Measurements from ENCODE around the gene XPO6.
A peak's percentile ranks its signal among the peaks of the same experiment; 100 is the strongest.

The XPO6 gene

DNA sequence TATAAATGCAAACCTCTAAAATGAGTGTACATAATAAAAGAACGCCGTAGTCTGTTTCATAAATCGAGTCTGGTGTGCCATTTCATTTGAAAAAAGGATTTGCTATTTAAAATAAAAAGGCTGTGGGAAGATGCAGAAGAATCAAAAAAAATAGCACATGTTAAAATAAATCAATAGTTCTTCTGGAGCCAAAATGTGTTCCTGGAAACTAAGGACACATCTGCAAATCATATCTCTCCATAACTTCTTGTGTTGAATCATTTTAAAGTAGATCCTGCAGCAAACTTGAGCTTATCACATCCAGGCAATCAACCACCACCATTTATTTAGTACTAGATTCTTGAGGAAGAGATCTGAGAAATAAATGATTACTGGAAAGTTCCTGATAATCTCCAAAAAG lies 29.0 kb downstream of the XPO6 start:
- DNase-seq (ENCODE audit: low read depth) = no peak

- no peak for DNase-seq (ENCODE audit: low read depth)
Observed at GRCh38 chr16:28182183-28182582, 29.6 kb downstream of the XPO6 start.

GRCh38 chr16:28181515-28181914 lies 30.2 kb downstream of the XPO6 start:
- peak; percentile 88 for DNase-seq (ENCODE audit: low read depth)

- DNase-seq (ENCODE audit: low read depth) = no peak
Observed at GRCh38 chr16:28180655-28181460, 30.9 kb downstream of the XPO6 start.

- DNase-seq (ENCODE audit: low read depth) = no peak
Observed at GRCh38 chr16:28179354-28179753, 32.4 kb downstream of the XPO6 start.

DNA sequence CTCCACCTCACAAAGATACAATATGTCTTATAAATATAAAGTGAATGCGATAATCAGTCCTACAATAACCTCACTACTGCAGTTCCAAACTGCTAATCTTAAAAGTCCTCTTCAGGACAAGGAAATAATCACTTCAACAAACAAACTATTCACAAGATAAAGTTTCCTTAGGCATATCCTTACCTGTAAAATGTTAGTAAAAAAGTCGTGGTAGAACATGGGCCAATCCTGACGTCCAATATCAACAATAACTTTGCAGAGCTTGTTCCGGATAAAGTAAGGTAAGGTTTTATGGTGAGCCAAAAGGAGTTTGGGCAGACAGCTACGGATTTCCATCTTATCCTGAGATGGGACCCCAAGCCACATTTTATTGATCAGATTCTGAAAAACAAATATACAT lies 36.0 kb downstream of the XPO6 start:
- no peak for DNase-seq (ENCODE audit: low read depth)

- DNase-seq (ENCODE audit: low read depth) = no peak
Observed at GRCh38 chr16:28172336-28172735, 39.4 kb downstream of the XPO6 start.

DNA sequence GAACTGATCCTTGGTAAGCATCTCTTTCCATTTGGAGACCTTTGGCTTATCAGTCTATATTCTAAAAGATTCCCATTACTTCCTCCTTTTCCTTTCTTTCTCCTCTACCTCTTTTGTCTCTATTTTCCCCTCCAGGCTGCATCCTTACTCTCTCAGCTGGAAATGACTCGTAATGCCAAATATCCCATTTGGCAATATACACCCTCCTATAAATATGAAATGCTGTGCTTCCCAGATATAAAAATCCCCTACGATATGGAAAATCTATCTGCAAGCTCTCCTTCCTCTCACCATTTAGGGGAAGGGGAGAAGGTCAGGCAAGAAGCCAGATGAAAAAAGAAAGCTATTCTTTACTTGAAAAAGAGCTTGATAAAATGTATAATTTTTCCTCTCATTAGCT lies 39.9 kb downstream of the XPO6 start:
- no peak for DNase-seq (ENCODE audit: low read depth)

DNA sequence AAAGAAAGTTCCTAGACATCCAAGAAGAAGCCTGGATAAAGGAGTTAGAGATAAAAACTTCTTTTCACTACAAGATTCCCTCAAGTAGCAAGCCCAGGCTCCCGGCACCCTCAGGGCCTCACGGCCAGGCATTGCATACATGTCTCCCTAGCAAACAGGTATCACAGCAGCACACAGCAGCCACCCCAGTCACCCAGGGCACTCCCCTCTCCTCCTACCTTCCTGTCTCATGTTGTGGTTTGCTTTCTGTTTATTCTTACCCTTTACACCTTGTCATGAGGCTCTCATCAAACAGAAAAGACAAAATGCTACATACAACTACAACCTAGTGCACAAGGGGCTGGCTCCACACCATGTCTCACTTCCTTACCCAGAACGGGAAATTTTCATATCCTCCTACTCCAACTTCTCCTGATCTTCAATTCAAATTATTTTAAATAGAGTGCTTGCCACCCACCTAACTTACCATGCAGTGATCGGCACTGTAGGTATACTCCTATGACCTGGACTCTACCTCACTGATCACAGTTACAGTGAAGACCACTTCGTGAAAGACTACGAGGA lies 42.7 kb downstream of the XPO6 start:
- no peak for DNase-seq (ENCODE audit: low read depth)

- no peak for DNase-seq (ENCODE audit: low read depth)
Observed at GRCh38 chr16:28167730-28168129, 44.0 kb downstream of the XPO6 start.

GRCh38 chr16:28167221-28167620 lies 44.5 kb downstream of the XPO6 start:
- DNase-seq (ENCODE audit: low read depth) = no peak

- no peak for DNase-seq (ENCODE audit: low read depth)
Observed at GRCh38 chr16:28166394-28167208, 45.2 kb downstream of the XPO6 start.

DNA sequence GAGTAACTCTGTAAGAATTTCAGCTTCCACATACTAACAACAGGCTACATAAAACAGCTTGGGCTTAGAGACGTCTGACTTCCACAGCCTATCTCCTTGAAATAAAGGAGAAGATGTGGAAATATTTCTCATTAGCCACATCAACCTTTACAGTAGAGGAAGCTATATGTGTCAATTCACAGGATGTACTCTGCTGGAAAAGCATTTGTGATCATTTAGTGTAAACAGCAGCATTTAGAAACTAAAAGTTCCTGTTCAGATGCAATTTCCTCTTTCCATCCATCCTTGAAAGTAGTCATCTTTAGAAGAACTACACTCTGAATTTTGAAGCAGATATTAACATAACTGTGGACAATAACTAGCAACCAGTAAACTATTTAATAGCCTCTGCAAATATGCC lies 46.2 kb downstream of the XPO6 start:
- no peak for DNase-seq (ENCODE audit: low read depth)

DNA sequence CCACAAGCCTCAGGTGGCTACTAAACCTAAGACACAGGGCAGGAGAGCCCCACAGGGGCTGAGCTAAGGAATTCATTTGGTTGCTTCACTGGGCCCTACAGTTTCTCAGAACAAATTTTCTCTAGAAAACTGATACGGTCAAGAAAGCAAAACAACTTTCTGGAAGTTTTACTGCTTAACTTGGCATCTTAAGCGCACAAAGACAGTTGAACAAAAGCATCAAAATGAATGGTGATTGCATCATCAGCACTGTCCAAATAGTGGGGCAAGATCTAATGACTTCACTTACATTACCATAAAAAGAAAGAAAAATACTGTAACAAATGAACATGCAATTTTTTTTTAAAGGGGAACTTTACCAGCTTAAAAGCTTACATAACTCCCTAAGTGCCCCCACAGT lies 47.6 kb downstream of the XPO6 start:
- DNase-seq (ENCODE audit: low read depth) = peak; percentile 92

DNA sequence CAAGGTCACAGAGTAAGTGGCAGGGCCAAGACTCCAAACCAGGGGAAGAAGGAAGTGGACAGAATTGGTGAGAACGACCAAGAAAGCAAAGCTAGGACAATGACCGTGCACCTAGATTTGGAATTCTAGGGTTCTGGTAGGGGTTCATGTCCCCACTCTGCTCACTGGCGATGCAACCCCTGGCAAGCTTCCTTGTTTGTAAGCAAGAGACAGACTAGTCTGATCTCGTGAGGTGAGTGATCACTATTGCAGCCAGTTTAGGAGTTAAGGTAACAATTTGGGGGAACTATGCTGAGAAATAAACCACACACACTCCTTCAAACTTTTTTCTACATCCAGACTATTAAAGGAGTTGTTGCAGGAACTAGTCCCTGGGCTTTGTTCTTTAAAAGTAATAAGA lies 48.1 kb downstream of the XPO6 start:
- no peak for DNase-seq (ENCODE audit: low read depth)

- DNase-seq (ENCODE audit: low read depth) = no peak
Observed at GRCh38 chr16:28162326-28162877, 49.4 kb downstream of the XPO6 start.

GRCh38 chr16:28161626-28162025 lies 50.1 kb downstream of the XPO6 start:
- no peak for DNase-seq (ENCODE audit: low read depth)

DNA sequence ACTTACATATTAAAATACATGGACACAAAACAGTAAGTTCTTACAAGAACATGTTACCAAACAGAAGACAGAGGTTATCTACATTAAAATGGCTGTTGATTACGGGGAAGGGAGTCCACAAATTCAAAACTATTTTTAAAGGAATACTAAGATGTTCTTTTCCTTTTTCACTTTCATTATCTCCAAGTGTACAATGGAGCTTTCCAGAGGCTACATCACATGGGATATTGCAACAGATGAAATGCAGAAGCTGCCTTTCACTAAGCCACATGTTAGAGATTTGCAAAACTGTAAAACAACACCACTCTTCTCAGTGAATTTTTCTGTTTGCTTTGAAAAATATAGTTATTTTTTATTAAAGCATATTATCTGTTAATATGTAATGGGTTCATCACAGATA lies 53.6 kb downstream of the XPO6 start:
- DNase-seq (ENCODE audit: low read depth) = no peak

GRCh38 chr16:28156056-28156680 lies 55.6 kb downstream of the XPO6 start:
- no peak for DNase-seq (ENCODE audit: low read depth)

DNA sequence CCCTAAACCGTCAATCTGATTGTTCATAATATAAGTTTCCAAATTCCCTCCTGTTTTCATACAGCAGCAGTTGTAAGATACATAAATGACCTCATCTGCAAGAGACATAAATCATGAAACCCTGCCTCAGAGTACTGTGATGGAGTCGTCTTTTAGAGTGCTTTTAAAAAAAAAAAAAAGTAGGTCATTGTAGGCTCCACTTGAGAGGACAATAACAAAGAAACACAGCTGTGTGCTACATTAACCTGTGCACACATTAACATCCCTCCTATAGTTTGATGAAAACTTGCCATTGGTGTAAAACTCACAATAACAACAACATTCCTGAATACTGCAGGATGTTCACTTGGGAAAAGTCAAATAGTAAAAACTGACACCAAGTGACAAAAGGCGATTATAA lies 56.5 kb downstream of the XPO6 start:
- no peak for DNase-seq (ENCODE audit: low read depth)

DNA sequence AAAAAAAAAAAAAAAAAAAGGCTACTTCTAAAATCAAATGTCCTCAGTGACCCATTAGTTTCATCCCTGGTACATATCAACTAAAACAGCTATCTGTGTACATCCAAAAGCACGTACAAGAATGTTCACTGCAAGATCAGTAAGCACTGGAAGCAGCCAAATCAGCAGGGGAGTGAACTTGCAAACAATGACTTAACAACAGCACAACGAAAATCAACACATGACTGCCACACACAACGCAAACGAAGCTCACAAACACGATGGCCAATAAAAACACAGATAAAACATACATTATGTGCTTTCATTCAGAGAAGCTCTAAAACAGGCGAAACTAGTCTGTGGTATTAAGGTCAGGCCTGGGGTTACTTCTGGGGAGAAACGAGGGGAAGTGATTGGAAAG lies 60.6 kb downstream of the XPO6 start:
- DNase-seq (ENCODE audit: low read depth) = no peak

Data from stromal cell of bone marrow (primary cell).